ENCODE results near the gene UFSP2.

Gene UFSP2

DNA sequence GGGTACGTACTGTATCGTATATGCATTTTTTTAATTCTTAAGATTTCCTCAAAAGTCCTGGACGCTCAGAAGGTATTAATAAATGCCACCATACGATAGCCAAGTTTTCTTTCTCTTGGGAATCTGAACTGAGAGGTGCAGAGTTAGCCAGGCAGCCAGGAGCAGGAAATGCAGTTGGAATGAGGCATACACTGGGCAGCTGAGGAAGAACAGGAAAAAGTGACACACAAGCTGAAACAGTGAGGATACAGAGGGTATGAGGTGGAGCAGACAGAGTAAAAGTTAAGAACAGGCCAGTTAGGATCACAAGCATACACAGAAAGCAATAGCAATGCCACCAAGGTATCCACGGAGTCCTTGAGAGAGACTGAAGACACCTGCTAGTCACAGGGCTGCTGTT, 13.4 kb downstream of the UFSP2 start:
- H3K4me1 ChIP-seq (ENCODE audit: control extremely low read depth in 1 of 4, control insufficient read depth in 4 of 4, insufficient read depth in 4 of 4, low read length in 3 of 4): no peaks in the 10 kb centered on the region
- peaks cover 2 to 24% (median 10%) of the 10 kb centered on the region in 4 experiments for H3K36me3 ChIP-seq (ENCODE audit: control insufficient read depth in 4 of 4, insufficient read depth in 4 of 4, low read length in 3 of 4)
- ChIA-PET CTCF (interaction anchor here (1.0 kb wide), 1 partner anchor 14 kb away, joined by 3 read pairs; no protein-coding TSS in a partner anchor), POLR2A (interaction anchor here (1.2 kb wide), 1 partner anchor 13 kb away, joined by 4 read pairs; the partner anchor contains the start of gene UFSP2)
- H3K27me3 ChIP-seq (replicated peaks in 2 of 5; ENCODE audit: control insufficient read depth in 4 of 5, insufficient read depth in 5 of 5, low read length in 4 of 5): no peaks in the 10 kb centered on the region
- 100% methylated on average over 5 of the region's 5 CpGs for WGBS (ENCODE audit: insufficient coverage)
- H3K4me3 ChIP-seq (ENCODE audit: control insufficient read depth in 1 of 7, extremely low read depth in 1 of 7, insufficient read depth in 4 of 7, low read depth in 2 of 7, low read length in 6 of 7): no peak overlapping the region
- H3K9me3 ChIP-seq (ENCODE audit: control extremely low read depth in 1 of 5, control insufficient read depth in 4 of 5, insufficient read depth in 2 of 5, low read depth in 1 of 5, low read length in 4 of 5): no peaks in the 10 kb centered on the region
- no peak for DNase-seq
- no peak overlapping the region for H3K27ac ChIP-seq (ENCODE audit: insufficient read depth in 1 of 2, low read depth in 1 of 2, low read length in 2 of 2, poor library complexity in 1 of 2, severe bottlenecking in 2 of 2)

DNA sequence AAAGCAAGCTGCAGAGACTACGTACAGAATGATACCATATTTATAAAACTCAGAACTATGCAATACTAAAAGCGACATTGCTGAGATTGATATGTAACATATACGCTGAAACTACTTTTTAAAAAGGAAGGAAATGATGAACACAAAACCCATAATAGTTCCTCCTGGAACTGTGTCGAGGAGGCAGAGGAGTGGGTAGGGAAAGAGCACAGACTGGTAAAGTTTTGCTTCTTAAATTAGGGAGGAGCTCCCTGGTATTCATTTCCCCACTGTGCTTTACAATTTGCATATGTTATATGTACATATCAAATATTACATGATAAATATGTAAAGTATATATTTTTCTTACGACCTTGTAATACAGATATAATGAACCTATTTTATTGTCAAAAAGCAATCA, 13.9 kb downstream of the UFSP2 start:
- DNase-seq: no peak
- no peak overlapping the region for H3K4me3 ChIP-seq (ENCODE audit: control insufficient read depth in 1 of 7, extremely low read depth in 1 of 7, insufficient read depth in 4 of 7, low read depth in 2 of 7, low read length in 6 of 7)
- CTCF ChIA-PET: no interaction called here
- H3K36me3 ChIP-seq (ENCODE audit: control insufficient read depth in 4 of 4, insufficient read depth in 4 of 4, low read length in 3 of 4): peaks cover 2 to 21% (median 6%) of the 10 kb centered on the region in 4 experiments
- no CpG with 5 or more reads among the region's 5 CpGs for WGBS (ENCODE audit: insufficient coverage)
- POLR2A ChIA-PET: interaction anchor here (1.2 kb wide), 1 partner anchor 14 kb away, joined by 4 read pairs; the partner anchor contains the start of gene UFSP2
- H3K27ac ChIP-seq (ENCODE audit: insufficient read depth in 1 of 2, low read depth in 1 of 2, low read length in 2 of 2, poor library complexity in 1 of 2, severe bottlenecking in 2 of 2): no peak overlapping the region
- H3K4me1 ChIP-seq (ENCODE audit: control extremely low read depth in 1 of 4, control insufficient read depth in 4 of 4, insufficient read depth in 4 of 4, low read length in 3 of 4): no peaks in the 10 kb centered on the region
- no peaks in the 10 kb centered on the region for H3K27me3 ChIP-seq (replicated peaks in 2 of 5; ENCODE audit: control insufficient read depth in 4 of 5, insufficient read depth in 5 of 5, low read length in 4 of 5)
- H3K9me3 ChIP-seq (ENCODE audit: control extremely low read depth in 1 of 5, control insufficient read depth in 4 of 5, insufficient read depth in 2 of 5, low read depth in 1 of 5, low read length in 4 of 5): no peaks in the 10 kb centered on the region

DNA sequence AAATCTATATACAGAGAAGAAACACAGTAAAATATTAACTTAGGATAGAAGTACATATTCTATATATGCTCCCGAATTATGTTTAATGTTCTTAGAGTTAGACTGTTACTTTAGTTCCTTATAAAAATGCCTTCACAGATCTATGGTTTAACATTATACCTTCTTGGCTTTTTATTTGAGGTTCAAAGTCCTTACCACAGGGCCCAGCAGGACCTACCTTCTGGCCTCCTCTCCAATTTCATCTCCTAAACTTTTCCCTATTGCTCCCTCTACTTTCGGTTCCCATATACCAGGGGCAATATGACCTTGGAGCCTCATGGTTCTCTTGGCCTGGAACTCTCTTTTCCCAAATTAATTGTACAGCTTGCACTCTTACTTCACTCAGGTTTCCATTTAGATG, 17.3 kb downstream of the UFSP2 start:
- WGBS (ENCODE audit: insufficient coverage): 86% methylated on average over 1 of the region's 2 CpGs

DNA sequence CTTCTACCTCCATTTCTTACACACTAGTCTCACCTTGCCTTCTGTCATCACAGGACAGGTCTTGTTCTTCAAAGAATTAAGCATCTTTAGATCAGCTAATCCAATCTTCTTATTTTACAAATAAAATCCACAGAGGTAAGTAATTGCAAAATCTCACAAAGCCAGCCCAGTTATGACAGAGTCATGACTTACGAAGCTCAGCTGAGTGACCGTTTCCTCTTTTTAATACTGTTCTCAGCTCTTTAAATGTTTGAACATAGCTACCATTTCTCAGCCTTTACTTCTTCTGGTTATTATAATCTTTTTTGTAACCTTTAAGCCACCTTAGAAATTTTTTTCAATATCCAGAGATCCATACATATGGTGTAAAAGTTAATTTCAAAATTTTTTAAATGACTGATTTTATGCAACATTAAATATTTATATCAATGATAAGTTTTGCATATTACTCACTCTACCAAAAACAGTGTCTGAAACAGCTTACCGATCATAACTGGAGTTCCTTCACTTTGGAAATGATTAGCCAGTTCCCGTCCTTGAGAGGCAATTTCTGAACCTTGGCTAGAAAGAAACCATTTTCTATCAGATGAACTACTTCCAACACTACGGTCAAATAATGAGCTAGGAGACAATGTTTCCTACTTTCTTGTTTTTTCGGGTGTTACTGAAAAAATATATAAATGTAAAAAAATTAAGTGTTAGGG, 20.3 kb downstream of the UFSP2 start:
- Histone ChIP-seq H3K27me3 (replicated peaks in 2 of 5; ENCODE audit: control insufficient read depth in 4 of 5, insufficient read depth in 5 of 5, low read length in 4 of 5) (no peaks in the 10 kb centered on the region), H3K4me3 (ENCODE audit: control insufficient read depth in 1 of 7, extremely low read depth in 1 of 7, insufficient read depth in 4 of 7, low read depth in 2 of 7, low read length in 6 of 7) (no peak overlapping the region), H3K9me3 (ENCODE audit: control extremely low read depth in 1 of 5, control insufficient read depth in 4 of 5, insufficient read depth in 2 of 5, low read depth in 1 of 5, low read length in 4 of 5) (no peaks in the 10 kb centered on the region), H3K27ac (ENCODE audit: insufficient read depth in 1 of 2, low read depth in 1 of 2, low read length in 2 of 2, poor library complexity in 1 of 2, severe bottlenecking in 2 of 2) (no peak overlapping the region), H3K4me1 (ENCODE audit: control extremely low read depth in 1 of 4, control insufficient read depth in 4 of 4, insufficient read depth in 4 of 4, low read length in 3 of 4) (no peaks in the 10 kb centered on the region), H3K36me3 (ENCODE audit: control insufficient read depth in 4 of 4, insufficient read depth in 4 of 4, low read length in 3 of 4) (peaks cover 5 to 23% (median 7%) of the 10 kb centered on the region in 4 experiments)
- CTCF ChIA-PET: no interaction called here
- WGBS (ENCODE audit: insufficient coverage): 94% methylated on average over 4 of the region's 6 CpGs
- DNase-seq: no peak
- POLR2A ChIA-PET: no interaction called here

More for the DNA sequence above, 17.3 kb downstream of the UFSP2 start:
- Histone ChIP-seq H3K27ac (ENCODE audit: insufficient read depth in 1 of 2, low read depth in 1 of 2, low read length in 2 of 2, poor library complexity in 1 of 2, severe bottlenecking in 2 of 2) (no peak overlapping the region), H3K4me3 (ENCODE audit: control insufficient read depth in 1 of 7, extremely low read depth in 1 of 7, insufficient read depth in 4 of 7, low read depth in 2 of 7, low read length in 6 of 7) (no peak overlapping the region), H3K36me3 (ENCODE audit: control insufficient read depth in 4 of 4, insufficient read depth in 4 of 4, low read length in 3 of 4) (peaks cover 5 to 21% (median 8%) of the 10 kb centered on the region in 4 experiments), H3K27me3 (replicated peaks in 2 of 5; ENCODE audit: control insufficient read depth in 4 of 5, insufficient read depth in 5 of 5, low read length in 4 of 5) (no peaks in the 10 kb centered on the region), H3K9me3 (ENCODE audit: control extremely low read depth in 1 of 5, control insufficient read depth in 4 of 5, insufficient read depth in 2 of 5, low read depth in 1 of 5, low read length in 4 of 5) (no peaks in the 10 kb centered on the region), H3K4me1 (ENCODE audit: control extremely low read depth in 1 of 4, control insufficient read depth in 4 of 4, insufficient read depth in 4 of 4, low read length in 3 of 4) (no peaks in the 10 kb centered on the region)
- POLR2A ChIA-PET: no interaction called here
- no peak for DNase-seq
- CTCF ChIA-PET: no interaction called here

DNA sequence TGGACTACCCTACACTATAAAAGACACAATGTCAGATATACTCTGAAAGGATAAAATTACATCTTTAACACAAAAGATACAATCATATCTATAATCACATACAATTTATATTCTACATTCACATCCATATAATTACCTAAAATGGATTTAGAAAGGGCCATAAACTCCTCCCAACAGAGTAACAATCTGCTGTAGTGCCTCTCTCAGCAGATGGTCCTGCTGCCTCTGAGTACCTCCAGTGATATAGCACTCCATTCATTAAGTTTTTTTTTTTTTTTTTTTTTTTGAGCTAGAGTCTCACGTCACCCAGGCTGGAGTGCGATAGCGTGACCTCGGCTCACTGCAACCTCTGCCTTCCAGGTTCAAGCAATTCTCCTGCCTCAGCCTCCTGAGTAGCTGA, 21.7 kb downstream of the UFSP2 start:
- POLR2A ChIA-PET: no interaction called here
- H3K27ac ChIP-seq (ENCODE audit: insufficient read depth in 1 of 2, low read depth in 1 of 2, low read length in 2 of 2, poor library complexity in 1 of 2, severe bottlenecking in 2 of 2): no peak overlapping the region
- H3K9me3 ChIP-seq (ENCODE audit: control extremely low read depth in 1 of 5, control insufficient read depth in 4 of 5, insufficient read depth in 2 of 5, low read depth in 1 of 5, low read length in 4 of 5): no peaks in the 10 kb centered on the region
- DNase-seq: no peak
- no peaks in the 10 kb centered on the region for H3K27me3 ChIP-seq (replicated peaks in 2 of 5; ENCODE audit: control insufficient read depth in 4 of 5, insufficient read depth in 5 of 5, low read length in 4 of 5)
- no peak overlapping the region for H3K4me3 ChIP-seq (ENCODE audit: control insufficient read depth in 1 of 7, extremely low read depth in 1 of 7, insufficient read depth in 4 of 7, low read depth in 2 of 7, low read length in 6 of 7)
- WGBS (ENCODE audit: insufficient coverage): 94% methylated on average over 4 of the region's 4 CpGs
- no peaks in the 10 kb centered on the region for H3K4me1 ChIP-seq (ENCODE audit: control extremely low read depth in 1 of 4, control insufficient read depth in 4 of 4, insufficient read depth in 4 of 4, low read length in 3 of 4)
- CTCF ChIA-PET: interaction anchor here (1.6 kb wide), 1 partner anchor 617 kb away, joined by 3 read pairs; no protein-coding TSS in a partner anchor
- H3K36me3 ChIP-seq (ENCODE audit: control insufficient read depth in 4 of 4, insufficient read depth in 4 of 4, low read length in 3 of 4): peaks cover 7 to 25% (median 10%) of the 10 kb centered on the region in 4 experiments

DNA sequence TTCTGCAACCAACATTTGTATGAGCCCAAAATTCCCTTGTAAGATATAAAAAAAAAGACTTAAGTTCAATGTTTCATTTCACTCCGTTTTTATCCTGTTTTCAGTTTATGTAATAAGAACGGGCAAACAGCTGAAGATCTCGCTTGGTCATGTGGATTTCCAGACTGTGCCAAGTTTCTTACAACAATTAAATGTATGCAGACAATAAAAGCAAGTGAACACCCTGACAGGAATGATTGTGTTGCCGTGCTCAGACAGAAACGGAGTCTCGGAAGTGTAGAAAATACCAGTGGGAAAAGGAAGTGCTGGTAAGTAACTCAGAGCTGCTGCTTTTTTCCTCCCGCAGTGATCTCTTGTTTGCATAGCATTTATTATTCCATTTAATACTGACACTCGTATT, 26.3 kb downstream of the UFSP2 start:
- no peak overlapping the region for H3K4me3 ChIP-seq (ENCODE audit: control insufficient read depth in 1 of 7, extremely low read depth in 1 of 7, insufficient read depth in 4 of 7, low read depth in 2 of 7, low read length in 6 of 7)
- H3K27ac ChIP-seq (ENCODE audit: insufficient read depth in 1 of 2, low read depth in 1 of 2, low read length in 2 of 2, poor library complexity in 1 of 2, severe bottlenecking in 2 of 2): no peak overlapping the region
- POLR2A ChIA-PET: no interaction called here
- no peaks in the 10 kb centered on the region for H3K9me3 ChIP-seq (ENCODE audit: control extremely low read depth in 1 of 5, control insufficient read depth in 4 of 5, insufficient read depth in 2 of 5, low read depth in 1 of 5, low read length in 4 of 5)
- no peaks in the 10 kb centered on the region for H3K27me3 ChIP-seq (replicated peaks in 2 of 5; ENCODE audit: control insufficient read depth in 4 of 5, insufficient read depth in 5 of 5, low read length in 4 of 5)
- H3K36me3 ChIP-seq (ENCODE audit: control insufficient read depth in 4 of 4, insufficient read depth in 4 of 4, low read length in 3 of 4): peaks cover 0 to 18% (median 5%) of the 10 kb centered on the region in 4 experiments
- CTCF ChIA-PET: no interaction called here
- DNase-seq: no peak
- H3K4me1 ChIP-seq (ENCODE audit: control extremely low read depth in 1 of 4, control insufficient read depth in 4 of 4, insufficient read depth in 4 of 4, low read length in 3 of 4): peaks cover 7 to 22% (median 16%) of the 10 kb centered on the region in 4 experiments
- WGBS (ENCODE audit: insufficient coverage): 93% methylated on average over 6 of the region's 8 CpGs

DNA sequence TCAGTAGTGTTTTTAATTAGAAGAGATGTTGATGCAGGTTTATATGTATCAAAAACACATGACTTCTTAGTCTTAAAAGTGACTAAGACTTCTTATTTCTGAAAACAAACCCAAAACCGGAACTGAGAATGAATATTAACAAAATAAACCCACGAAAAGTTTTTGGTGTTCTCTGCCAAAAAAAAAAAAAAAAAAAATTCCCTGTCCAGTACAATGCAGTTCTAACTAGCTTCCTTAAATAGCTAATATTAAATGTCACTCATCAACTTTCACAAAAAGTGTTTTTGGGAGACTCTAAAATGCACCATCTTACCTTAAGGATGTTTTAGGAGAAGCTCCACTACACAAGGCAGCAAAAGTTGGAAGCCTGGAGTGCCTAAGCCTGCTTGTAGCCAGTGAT, 27.1 kb downstream of the UFSP2 start:
- Histone ChIP-seq H3K4me3 (ENCODE audit: control insufficient read depth in 1 of 7, extremely low read depth in 1 of 7, insufficient read depth in 4 of 7, low read depth in 2 of 7, low read length in 6 of 7) (no peak overlapping the region), H3K27ac (ENCODE audit: insufficient read depth in 1 of 2, low read depth in 1 of 2, low read length in 2 of 2, poor library complexity in 1 of 2, severe bottlenecking in 2 of 2) (no peak overlapping the region), H3K4me1 (ENCODE audit: control extremely low read depth in 1 of 4, control insufficient read depth in 4 of 4, insufficient read depth in 4 of 4, low read length in 3 of 4) (peaks cover 9 to 24% (median 19%) of the 10 kb centered on the region in 4 experiments), H3K9me3 (ENCODE audit: control extremely low read depth in 1 of 5, control insufficient read depth in 4 of 5, insufficient read depth in 2 of 5, low read depth in 1 of 5, low read length in 4 of 5) (no peaks in the 10 kb centered on the region), H3K36me3 (ENCODE audit: control insufficient read depth in 4 of 4, insufficient read depth in 4 of 4, low read length in 3 of 4) (peaks cover 0 to 18% (median 5%) of the 10 kb centered on the region in 4 experiments), H3K27me3 (replicated peaks in 2 of 5; ENCODE audit: control insufficient read depth in 4 of 5, insufficient read depth in 5 of 5, low read length in 4 of 5) (no peaks in the 10 kb centered on the region)
- ChIA-PET POLR2A (no interaction called here), CTCF (interaction anchor here (1.0 kb wide), 1 partner anchor 14 kb away, joined by 3 read pairs; no protein-coding TSS in a partner anchor)
- DNase-seq: no peak
- 33% methylated on average over 2 of the region's 2 CpGs for WGBS (ENCODE audit: insufficient coverage)

Measured in common myeloid progenitor, CD34-positive (primary cell).